Type B pancreatic cell (in vitro differentiated cells): Measurements from ENCODE around the gene PPP1R11. TPM values are rescaled to one million over a fixed set of nuclear protein-coding genes. Genes with fewer than 3 reads are reported as not detected.

Experiments
- DNase-seq: peaks from one replicate; pipeline ENCODE4 v3.0.0; 2021; ENCODE audit warnings: mixed read lengths; ENCODE audit not compliant: unreplicated experiment; ENCODE audit errors: extremely low spot score
- H3K27ac Mint-ChIP-seq: 2 replicates; pipeline ENCODE4 v1.8.0; 2021; ENCODE audit warnings: mild to moderate bottlenecking, mixed read lengths
- H3K27me3 Mint-ChIP-seq: 2 replicates; pipeline ENCODE4 v1.8.0; 2021; ENCODE audit warnings: mixed read lengths
- H3K36me3 Mint-ChIP-seq: 2 replicates; pipeline ENCODE4 v1.8.0; 2021; ENCODE audit warnings: mixed read lengths
- H3K4me1 Mint-ChIP-seq: one replicate; pipeline ENCODE4 v1.8.0; 2021; ENCODE audit warnings: mixed read lengths; ENCODE audit not compliant: unreplicated experiment
- H3K4me3 Mint-ChIP-seq: 2 replicates; pipeline ENCODE4 v1.8.0; 2021; ENCODE audit warnings: mild to moderate bottlenecking, mixed read lengths
- H3K9me3 Mint-ChIP-seq: 2 replicates; pipeline ENCODE4 v1.8.0; 2021; ENCODE audit warnings: mixed read lengths
- CTCF ChIP-seq: fragments of 200-600 bp; sonication (generic); conservative IDR thresholded peaks from 2 replicates; pipeline ENCODE4 v1.5.0; 2021; ENCODE audit warnings: antibody characterized with exemption, mild to moderate bottlenecking
- total RNA-seq: library from RNA; stranded (reverse); gene quantifications from 2 replicates; pipeline ENCODE4 v1.2.1, GENCODE V29; 2021; ENCODE audit warnings: low replicate concordance

The PPP1R11 gene
- total RNA-seq, 1 donor from 2014 or later: 40.0 TPM

- H3K27ac Mint-ChIP-seq: no peak overlapping the region
- no peaks in the 10 kb centered on the region for H3K27me3 Mint-ChIP-seq
- H3K36me3 Mint-ChIP-seq: peaks cover 4% of the 10 kb centered on the region
- no peak overlapping the region for H3K4me3 Mint-ChIP-seq
- DNase-seq: no peak
- no peaks in the 10 kb centered on the region for H3K4me1 Mint-ChIP-seq
- H3K9me3 Mint-ChIP-seq: no peaks in the 10 kb centered on the region
- no peak for TF ChIP-seq CTCF
Observed at GRCh38 chr6:30053682-30054081, 13.3 kb upstream of the PPP1R11 start.

GRCh38 chr6:30055513-30055912 is 11.5 kb upstream of the PPP1R11 start:
- H3K4me3 Mint-ChIP-seq: no peak overlapping the region
- peaks cover 4% of the 10 kb centered on the region for H3K36me3 Mint-ChIP-seq
- no peaks in the 10 kb centered on the region for H3K27me3 Mint-ChIP-seq
- H3K9me3 Mint-ChIP-seq: no peaks in the 10 kb centered on the region
- TF ChIP-seq CTCF: no peak
- H3K4me1 Mint-ChIP-seq: peaks cover 6% of the 10 kb centered on the region
- no peak for DNase-seq
- H3K27ac Mint-ChIP-seq: no peak overlapping the region

DNA sequence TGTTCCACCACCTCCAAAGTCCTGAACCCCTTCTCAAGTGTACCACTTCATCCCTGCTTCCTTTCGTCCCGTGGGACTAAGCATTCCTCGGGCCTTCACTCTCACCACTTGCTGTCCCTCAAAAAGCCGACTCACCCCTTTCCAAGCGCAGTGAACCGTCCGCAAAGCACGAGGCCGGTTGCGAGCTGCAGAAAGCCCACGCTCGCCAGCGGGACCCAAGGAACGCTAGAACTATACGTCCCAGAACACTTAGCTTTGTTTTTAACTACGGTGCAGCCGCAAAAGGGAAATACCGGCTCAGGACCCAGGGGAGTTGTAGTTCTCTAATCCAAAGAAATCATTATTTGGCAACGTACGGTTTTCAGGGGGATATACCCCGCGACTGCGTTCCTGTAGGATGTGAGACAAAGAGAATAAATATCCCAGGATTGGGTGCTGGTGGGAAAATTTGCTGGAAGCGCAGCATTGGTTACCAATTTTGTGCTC is 6.3 kb upstream of the PPP1R11 start:
- no peak for DNase-seq
- Mint-ChIP-seq H3K4me1 (peaks cover 26% of the 10 kb centered on the region), H3K27me3 (no peaks in the 10 kb centered on the region), H3K36me3 (peaks cover 7% of the 10 kb centered on the region), H3K27ac (peak overlapping the region; percentile 98), H3K9me3 (no peaks in the 10 kb centered on the region), H3K4me3 (peak overlapping the region; percentile 99)
- TF ChIP-seq CTCF: no peak

DNA sequence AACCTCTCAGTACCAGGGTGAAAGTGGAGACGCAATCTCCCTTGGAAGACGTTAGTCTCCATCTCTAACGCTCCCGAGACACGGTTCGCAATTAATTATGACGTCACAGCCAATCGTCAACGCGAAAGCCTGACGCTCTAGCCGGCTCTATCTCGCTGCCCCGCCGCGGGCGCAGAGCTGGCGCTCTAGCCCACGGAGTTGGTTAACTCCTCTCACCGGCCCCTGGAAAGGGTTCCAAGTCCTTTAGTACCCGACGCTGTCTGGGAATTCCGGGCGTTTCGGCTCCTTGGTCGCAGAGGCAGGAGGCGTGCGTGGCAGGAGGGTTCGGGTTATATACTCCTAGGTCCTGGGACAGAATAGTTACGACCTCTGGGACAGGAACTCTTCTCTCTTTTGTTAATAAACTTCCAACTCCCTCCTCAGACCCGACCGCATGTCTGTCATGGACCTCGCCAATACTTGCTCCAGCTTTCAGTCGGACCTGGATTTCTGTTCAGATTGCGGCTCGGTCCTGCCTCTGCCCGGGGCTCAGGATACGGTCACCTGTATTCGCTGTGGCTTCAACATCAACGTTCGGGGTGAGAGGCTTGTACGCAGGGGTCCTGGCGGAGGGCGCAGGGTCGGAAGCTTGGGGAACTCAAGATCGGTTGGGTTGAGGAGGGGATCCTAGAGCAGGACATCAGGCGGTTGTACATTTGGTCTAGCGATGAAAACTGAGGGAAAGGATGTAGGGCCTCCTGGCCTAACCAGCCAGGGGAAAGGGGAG is 5.7 kb upstream of the PPP1R11 start, which contains the start of gene POLR1H:
Gene POLR1H, plus strand, starts transcription at position 174 of the 766 bp plus-strand sequence. Its CDS starts 260 bp downstream, at position 434.
- Mint-ChIP-seq H3K9me3 (no peaks in the 10 kb centered on the region), H3K36me3 (peaks cover 7% of the 10 kb centered on the region), H3K27me3 (no peaks in the 10 kb centered on the region), H3K27ac (peak within 1 kb of the TSS; percentile 98), H3K4me3 (peak within 1 kb of the TSS; percentile 99), H3K4me1 (peaks cover 32% of the 10 kb centered on the region)
- TF ChIP-seq CTCF: peak; percentile 13
- DNase-seq: peak; percentile 91

- H3K36me3 Mint-ChIP-seq: peaks cover 7% of the 10 kb centered on the region
- peak overlapping the region; percentile 98 for H3K27ac Mint-ChIP-seq
- TF ChIP-seq CTCF: no peak
- H3K4me3 Mint-ChIP-seq: peak overlapping the region; percentile 99
- DNase-seq: no peak
- H3K9me3 Mint-ChIP-seq: no peaks in the 10 kb centered on the region
- H3K27me3 Mint-ChIP-seq: no peaks in the 10 kb centered on the region
- H3K4me1 Mint-ChIP-seq: peaks cover 33% of the 10 kb centered on the region
Observed at GRCh38 chr6:30061858-30062458, 5.0 kb upstream of the PPP1R11 start.
